ENCODE data around the gene NR3C2. TPM values are rescaled to one million over a fixed set of nuclear protein-coding genes. Genes with fewer than 3 reads are reported as not detected.

The NR3C2 gene
- total RNA-seq, 1 experiment from 2014 or later: 0.63 TPM

GRCh38 chr4:148029781-148030180 is 412.4 kb downstream of the NR3C2 start:
- Histone ChIP-seq H3K4me1 (peaks cover 2% of the 10 kb centered on the region), H3K36me3 (no peaks in the 10 kb centered on the region), H3K27me3 (no peaks in the 10 kb centered on the region), H3K27ac (no peak overlapping the region), H3K4me3 (no peak overlapping the region), H3K9me3 (replicated peaks) (peaks cover 4% of the 10 kb centered on the region; the same call in 1 of the 2 replicates)
- DNase-seq: no peak
